ENCODE results near the gene EPHA3. TPM values are rescaled to one million over a fixed set of nuclear protein-coding genes. Genes with fewer than 3 reads are reported as not detected.

The EPHA3 gene
- polyA plus RNA-seq, 1 donor from 2014 or later, result 33.0 TPM

GRCh38 chr3:89216016-89216739 lies 108.8 kb downstream of the EPHA3 start:
- Histone ChIP-seq H3K79me2 (replicated peaks; ENCODE audit: insufficient read depth, low read length) (no peaks in the 10 kb centered on the region), H3K4me3 (ENCODE audit: low read length) (no peak overlapping the region), H2AFZ (ENCODE audit: low read depth, low read length) (no peak overlapping the region), H3K27me3 (ENCODE audit: insufficient read depth, low read depth, low read length) (no peaks in the 10 kb centered on the region), H3K9me3 (ENCODE audit: low read length) (no peaks in the 10 kb centered on the region), H3F3A (ENCODE audit: insufficient read depth, low read length, poor library complexity, severe bottlenecking) (no peaks in the 10 kb centered on the region), H3K36me3 (ENCODE audit: insufficient read depth, low read length) (no peaks in the 10 kb centered on the region), H3K27ac (ENCODE audit: low read length) (no peak overlapping the region), H3K4me2 (ENCODE audit: low read length) (no peak overlapping the region), H4K20me1 (ENCODE audit: insufficient read depth) (no peaks in the 10 kb centered on the region), H3K9ac (ENCODE audit: low read length) (no peak overlapping the region), H3K9me2 (ENCODE audit: insufficient read depth, low read length) (no peaks in the 10 kb centered on the region)
- TF ChIP-seq EZH2 (IDR thresholded peaks at IDR 0.05; ENCODE audit: borderline replicate concordance, insufficient read depth, low read length, poor library complexity, severe bottlenecking) (no peak), TAF1 (IDR thresholded peaks at IDR 0.05; ENCODE audit: low read depth) (no peak), CTCF (IDR thresholded peaks at IDR 0.05; ENCODE audit: poor library complexity, severe bottlenecking) (no peak), RAD21 (conservative IDR thresholded peaks at IDR 0.05) (no peak), POLR2AphosphoS5 (IDR thresholded peaks at IDR 0.05) (no peak), REST (IDR thresholded peaks at IDR 0.05; ENCODE audit: borderline replicate concordance) (no peak), SMC3 (conservative IDR thresholded peaks at IDR 0.05; ENCODE audit: poor library complexity) (no peak), EP300 (conservative IDR thresholded peaks at IDR 0.05; ENCODE audit: poor library complexity, severe bottlenecking) (no peak)

- H3K9me2 ChIP-seq (ENCODE audit: insufficient read depth, low read length), result no peaks in the 10 kb centered on the region
- no peaks in the 10 kb centered on the region for H3K79me2 ChIP-seq (replicated peaks; ENCODE audit: insufficient read depth, low read length)
- no peak overlapping the region for H3K27ac ChIP-seq (ENCODE audit: low read length)
- no peaks in the 10 kb centered on the region for H3K36me3 ChIP-seq (ENCODE audit: insufficient read depth, low read length)
- TF ChIP-seq RAD21 (conservative IDR thresholded peaks at IDR 0.05) (no peak), TAF1 (IDR thresholded peaks at IDR 0.05; ENCODE audit: low read depth) (no peak), SMC3 (conservative IDR thresholded peaks at IDR 0.05; ENCODE audit: poor library complexity) (no peak), EZH2 (IDR thresholded peaks at IDR 0.05; ENCODE audit: borderline replicate concordance, insufficient read depth, low read length, poor library complexity, severe bottlenecking) (no peak), EP300 (conservative IDR thresholded peaks at IDR 0.05; ENCODE audit: poor library complexity, severe bottlenecking) (no peak), MXI1 (conservative IDR thresholded peaks at IDR 0.05; ENCODE audit: poor library complexity, severe bottlenecking) (no peak), CTCF (IDR thresholded peaks at IDR 0.05; ENCODE audit: poor library complexity, severe bottlenecking) (no peak), POLR2AphosphoS5 (IDR thresholded peaks at IDR 0.05) (no peak), REST (IDR thresholded peaks at IDR 0.05; ENCODE audit: borderline replicate concordance) (no peak)
- H3K4me3 ChIP-seq (ENCODE audit: low read length), result no peak overlapping the region
- no peak overlapping the region for H2AFZ ChIP-seq (ENCODE audit: low read depth, low read length)
- no peaks in the 10 kb centered on the region for H3K27me3 ChIP-seq (ENCODE audit: insufficient read depth, low read depth, low read length)
- no peak overlapping the region for H3K4me2 ChIP-seq (ENCODE audit: low read length)
- H3F3A ChIP-seq (ENCODE audit: insufficient read depth, low read length, poor library complexity, severe bottlenecking), result no peaks in the 10 kb centered on the region
- no peak overlapping the region for H3K9ac ChIP-seq (ENCODE audit: low read length)
- no peaks in the 10 kb centered on the region for H4K20me1 ChIP-seq (ENCODE audit: insufficient read depth)
- H3K9me3 ChIP-seq (ENCODE audit: low read length), result no peaks in the 10 kb centered on the region
Measured at GRCh38 chr3:89217148-89217685, 109.8 kb downstream of the EPHA3 start.
